Muscle of leg (tissue), 11 donors: ENCODE measurements around the gene FBLN5. TPM values are rescaled to one million over a fixed set of nuclear protein-coding genes. Genes with fewer than 3 reads are reported as not detected.

Experiments
- DNase-seq: peaks from one replicate; pipeline ENCODE4 v3.0.0; 2013
- H3K27ac ChIP-seq: one replicate; pipeline ENCODE4 v1.5.1; 2013; ENCODE audit warnings: mild to moderate bottlenecking, low read length, control low read depth
- H3K27me3 ChIP-seq: one replicate; pipeline ENCODE4 v1.6.1; 2013; ENCODE audit warnings: low read length; ENCODE audit not compliant: control insufficient read depth, insufficient read depth
- H3K36me3 ChIP-seq: one replicate; pipeline ENCODE4 v1.6.1; 2013; ENCODE audit warnings: low read length; ENCODE audit not compliant: control insufficient read depth, insufficient read depth
- H3K4me1 ChIP-seq: one replicate; pipeline ENCODE4 v1.6.1; 2013; ENCODE audit warnings: low read length; ENCODE audit not compliant: control insufficient read depth, insufficient read depth
- H3K4me3 ChIP-seq: one replicate; pipeline ENCODE4 v1.5.1; 2013; ENCODE audit warnings: low read length, control low read depth
- H3K9me3 ChIP-seq: replicated peaks from 2 replicates; pipeline ENCODE4 v1.6.1; 2013; ENCODE audit warnings: low read depth, low read length; ENCODE audit not compliant: control insufficient read depth
- WGBS: methylation state at CpG from one replicate; pipeline ENCODE4 v1.1.5; 2013; ENCODE audit warnings: missing lambda C conversion rate; ENCODE audit not compliant: insufficient coverage; 5-methylcytosine and 5-hydroxymethylcytosine counted together
- polyA plus RNA-seq, 8 donors: library from polyadenylated mRNA; unstranded; fragments of 120-200 nt; gene quantifications; one replicate each; pipeline versions ENCODE4 v1.2.1 to v1.2.3, GENCODE V29; 2013; ENCODE audit warnings: inconsistent platforms in 1 of 8, low replicate concordance in 1 of 8; ENCODE audit not compliant: insufficient read length in 8 of 8, insufficient read depth in 1 of 8
- total RNA-seq: library from RNA; stranded (reverse); fragments of 120-200 nt; gene quantifications from one replicate; pipeline ENCODE4 v1.2.4, GENCODE V29; 2013

The FBLN5 gene
- total and polyA plus RNA-seq, 9 donors: 31.5 to 128 (median 82.8) TPM

DNA sequence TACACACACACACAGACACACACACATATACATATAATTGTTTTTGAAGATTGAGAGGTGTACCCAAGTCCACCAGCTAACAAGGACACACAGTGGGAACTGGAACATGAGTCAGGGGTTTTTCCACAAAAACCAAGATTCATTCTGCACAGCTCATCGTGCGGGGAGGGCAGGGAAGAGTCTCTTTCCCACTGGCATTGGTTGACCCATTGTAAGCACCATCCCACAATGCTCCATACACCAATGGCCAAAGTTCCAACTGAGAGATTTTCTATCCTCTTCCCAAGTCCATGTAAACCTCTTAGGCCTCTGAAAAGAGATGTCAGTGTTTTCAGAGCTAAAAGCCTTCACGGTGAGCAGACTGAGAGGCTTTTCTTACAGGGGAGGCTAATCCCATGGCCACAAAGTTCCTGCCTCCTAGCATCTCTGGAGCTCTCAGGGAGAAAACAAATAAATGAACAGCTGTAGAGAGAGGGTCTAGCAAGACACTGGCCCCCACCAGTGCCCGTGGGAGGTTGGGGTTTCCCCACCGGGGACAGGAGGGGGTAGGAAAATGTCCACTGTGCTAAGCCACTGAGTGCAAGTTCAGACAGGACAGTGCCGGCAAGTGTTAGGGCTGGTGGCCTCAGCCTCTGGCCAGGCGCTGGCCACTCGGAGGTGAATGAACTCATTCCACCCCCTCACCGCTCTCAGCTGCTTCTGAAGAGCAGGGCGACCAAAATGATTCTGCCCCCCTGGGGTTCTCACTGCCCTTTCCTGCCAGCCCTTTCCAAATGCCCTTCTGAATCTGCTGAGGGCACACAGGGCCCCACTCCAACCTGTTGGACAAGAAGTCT lies 58.6 kb downstream of the FBLN5 start:
- Histone ChIP-seq H3K27ac (peak overlapping the region; percentile 80), H3K9me3 (no peaks in the 10 kb centered on the region), H3K36me3 (peaks cover 9% of the 10 kb centered on the region), H3K4me1 (peaks cover 61% of the 10 kb centered on the region), H3K27me3 (no peaks in the 10 kb centered on the region), H3K4me3 (no peak overlapping the region)
- WGBS: 74% methylated on average over 8 of the region's 10 CpGs
- DNase-seq: no peak

DNA sequence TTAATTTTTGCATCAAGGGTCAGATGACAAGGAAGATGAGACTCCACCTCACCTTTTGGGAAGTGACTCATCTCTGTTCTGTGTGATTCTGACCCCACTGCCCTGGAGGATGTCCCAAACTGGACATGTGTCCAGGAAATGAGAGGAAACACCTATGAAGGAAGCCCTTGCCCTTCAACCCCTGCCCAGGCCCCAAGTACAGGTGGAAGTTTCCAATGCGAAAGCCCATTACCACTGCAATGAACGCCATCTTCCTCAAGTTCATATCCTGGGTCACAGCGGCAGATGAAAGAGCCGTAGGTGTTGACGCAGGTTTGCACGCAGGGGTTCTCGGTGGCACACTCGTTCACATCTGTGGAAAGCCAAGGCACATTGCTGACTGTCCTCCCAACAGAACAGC lies 60.5 kb downstream of the FBLN5 start:
- no peak overlapping the region for H3K27ac ChIP-seq

DNA sequence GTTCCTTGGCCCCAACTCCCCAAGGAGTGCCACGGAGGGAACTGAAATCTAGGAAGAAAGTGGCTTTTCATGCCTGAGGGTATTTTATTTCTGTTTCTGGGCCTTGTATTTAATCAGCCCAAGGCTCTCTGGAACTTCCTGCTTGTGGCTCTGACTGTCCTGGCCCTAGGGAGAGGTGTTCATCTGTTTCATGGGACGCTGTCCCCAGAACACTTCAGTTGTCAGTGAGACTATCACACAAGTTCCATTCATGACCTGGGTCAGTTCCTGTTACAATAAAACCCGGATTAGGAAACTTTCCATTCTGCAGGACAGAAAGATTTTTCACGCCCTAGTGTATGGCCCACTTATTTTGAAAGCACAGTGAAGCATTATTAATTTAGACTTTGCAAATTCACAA lies 61.7 kb downstream of the FBLN5 start:
- H3K27ac ChIP-seq: peak overlapping the region; percentile 21
- peaks cover 14% of the 10 kb centered on the region for H3K36me3 ChIP-seq
- H3K27me3 ChIP-seq: no peaks in the 10 kb centered on the region
- WGBS: 50% methylated on average over 1 of the region's 4 CpGs
- DNase-seq: peak; percentile 67
- peaks cover 48% of the 10 kb centered on the region for H3K4me1 ChIP-seq
- H3K4me3 ChIP-seq: no peak overlapping the region
- H3K9me3 ChIP-seq: no peaks in the 10 kb centered on the region

More for the DNA sequence above, 60.5 kb downstream of the FBLN5 start:
- WGBS: 93% methylated on average over 7 of the region's 8 CpGs
- Histone ChIP-seq H3K4me3 (no peak overlapping the region), H3K36me3 (peaks cover 8% of the 10 kb centered on the region), H3K27me3 (no peaks in the 10 kb centered on the region), H3K9me3 (no peaks in the 10 kb centered on the region), H3K4me1 (peaks cover 59% of the 10 kb centered on the region)
- DNase-seq: no peak

DNA sequence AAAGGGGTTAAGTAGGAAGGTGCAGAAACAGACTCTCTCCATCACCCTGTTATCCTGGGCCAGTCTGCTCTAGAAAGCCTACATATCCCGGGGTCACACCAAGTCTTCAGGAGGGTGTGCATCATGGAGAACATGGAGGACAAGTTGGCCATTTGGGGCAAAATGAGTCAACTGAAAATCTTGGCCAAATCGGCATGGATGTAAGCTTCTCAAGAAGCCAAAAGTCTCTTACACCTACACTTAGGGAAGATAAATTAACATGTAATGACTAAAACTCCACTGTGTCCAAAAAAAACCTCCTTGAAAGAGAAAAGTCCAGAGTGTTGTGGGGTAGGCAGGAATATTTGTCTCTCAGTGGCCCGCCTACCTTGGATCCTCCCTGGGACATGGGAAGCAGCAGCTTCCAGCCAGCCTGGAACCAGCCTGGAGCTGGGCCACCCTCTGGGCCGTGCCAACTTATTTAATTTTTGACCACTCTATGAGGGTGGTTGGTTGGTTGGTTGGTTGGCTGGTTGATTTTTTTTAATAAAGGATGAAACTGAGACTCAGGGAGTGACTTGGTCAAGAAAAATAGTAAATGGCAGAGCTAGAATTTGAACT lies 62.3 kb downstream of the FBLN5 start:
- Histone ChIP-seq H3K36me3 (peaks cover 15% of the 10 kb centered on the region), H3K4me1 (peaks cover 43% of the 10 kb centered on the region), H3K27me3 (no peaks in the 10 kb centered on the region), H3K9me3 (no peaks in the 10 kb centered on the region), H3K4me3 (no peak overlapping the region), H3K27ac (peak overlapping the region; percentile 21)
- DNase-seq: no peak
- WGBS: 100% methylated on average over 1 of the region's 4 CpGs

DNA sequence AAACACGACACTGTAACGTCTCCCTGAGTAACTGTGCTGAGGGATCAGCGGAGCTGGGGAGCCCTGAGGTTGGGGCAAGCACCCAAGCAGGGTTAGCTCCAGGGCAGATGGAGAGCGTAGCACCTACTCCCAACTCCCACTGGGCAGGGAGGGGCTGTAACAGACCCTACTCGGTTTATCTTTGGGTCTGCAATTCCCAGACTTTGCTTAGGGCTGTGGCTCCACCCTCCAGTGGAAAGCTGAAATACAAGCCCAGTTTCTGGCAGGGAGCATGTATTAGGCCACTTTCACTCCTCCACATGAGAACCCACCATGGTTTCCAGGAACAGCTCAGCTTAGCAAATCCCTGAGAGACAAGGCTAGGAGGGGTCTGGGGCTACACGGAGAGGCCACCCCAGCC lies 62.8 kb downstream of the FBLN5 start:
- no peaks in the 10 kb centered on the region for H3K27me3 ChIP-seq
- WGBS: 41% methylated on average over 4 of the region's 6 CpGs
- DNase-seq: peak; percentile 70
- H3K27ac ChIP-seq: peak overlapping the region; percentile 44
- H3K4me3 ChIP-seq: no peak overlapping the region
- no peaks in the 10 kb centered on the region for H3K9me3 ChIP-seq
- peaks cover 20% of the 10 kb centered on the region for H3K36me3 ChIP-seq
- H3K4me1 ChIP-seq: peaks cover 37% of the 10 kb centered on the region

DNA sequence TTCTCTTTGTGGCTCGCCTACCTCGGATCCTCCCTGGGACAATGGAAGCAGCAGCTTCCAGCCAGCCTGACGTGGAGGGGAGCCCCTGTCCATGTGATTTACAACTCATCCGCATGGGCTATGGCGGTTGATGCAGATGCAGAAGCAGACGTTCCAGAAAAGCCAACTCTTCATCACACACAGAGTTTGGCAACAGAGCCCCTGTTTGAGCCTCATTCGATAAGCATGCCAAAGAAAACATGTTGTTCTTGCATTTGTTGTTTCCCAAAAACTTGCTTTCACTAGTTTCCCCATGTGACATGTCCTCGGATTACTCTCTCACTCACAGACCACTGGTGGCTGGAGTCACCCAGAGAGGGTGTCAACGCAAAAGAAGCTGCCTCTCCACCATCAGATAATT lies 63.7 kb downstream of the FBLN5 start:
- H3K27ac ChIP-seq: peak overlapping the region; percentile 2
- no peak overlapping the region for H3K4me3 ChIP-seq
- 39% methylated on average over 7 of the region's 9 CpGs for WGBS
- H3K4me1 ChIP-seq: peaks cover 28% of the 10 kb centered on the region
- H3K36me3 ChIP-seq: peaks cover 22% of the 10 kb centered on the region
- H3K9me3 ChIP-seq: no peaks in the 10 kb centered on the region
- H3K27me3 ChIP-seq: no peaks in the 10 kb centered on the region
- peak; percentile 91 for DNase-seq

DNA sequence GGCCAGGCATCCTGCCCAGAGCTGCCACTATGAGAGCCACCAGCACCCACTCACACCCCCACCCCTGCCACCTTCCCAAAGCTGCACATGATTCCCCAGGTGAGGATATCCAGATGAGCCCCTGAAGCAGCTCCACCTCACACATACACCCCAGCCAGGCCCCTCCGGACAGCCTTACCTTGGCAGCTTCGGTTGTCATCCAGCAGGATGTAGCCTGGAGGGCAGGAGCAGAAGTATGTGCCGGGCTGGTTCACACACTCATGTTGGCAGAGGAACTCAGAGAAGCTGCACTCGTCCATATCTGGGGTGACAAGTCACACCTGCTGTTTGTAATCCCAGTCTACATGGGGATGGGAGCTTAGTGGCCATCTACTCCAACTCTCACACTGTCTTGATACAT lies 64.7 kb downstream of the FBLN5 start:
- 50% methylated on average over 2 of the region's 4 CpGs for WGBS
- Histone ChIP-seq H3K9me3 (no peaks in the 10 kb centered on the region), H3K36me3 (peaks cover 23% of the 10 kb centered on the region), H3K27ac (peak overlapping the region; percentile 31), H3K4me3 (no peak overlapping the region), H3K4me1 (peaks cover 26% of the 10 kb centered on the region), H3K27me3 (no peaks in the 10 kb centered on the region)
- no peak for DNase-seq

DNA sequence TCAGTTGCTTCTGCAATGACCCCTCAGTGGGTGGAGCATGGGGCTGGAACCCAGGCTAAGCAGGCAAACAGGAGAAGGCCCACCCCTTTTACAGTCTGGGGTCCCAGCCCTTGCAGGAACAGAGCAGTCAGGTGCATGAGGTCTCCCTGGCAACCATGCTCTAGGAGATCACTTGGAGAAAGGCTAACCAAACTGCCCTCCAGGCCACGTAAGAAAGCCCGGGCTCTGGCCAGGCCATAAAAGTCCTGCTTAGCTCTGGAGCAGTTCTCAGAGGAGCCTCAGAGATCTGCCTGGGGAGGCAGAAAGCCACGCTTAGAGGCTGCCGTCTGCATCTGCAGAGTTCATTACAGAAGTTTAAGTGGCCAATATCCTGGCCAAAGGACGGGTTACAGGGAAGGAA lies 65.1 kb downstream of the FBLN5 start:
- H3K27me3 ChIP-seq: no peaks in the 10 kb centered on the region
- WGBS: 29% methylated on average over 5 of the region's 5 CpGs
- peaks cover 26% of the 10 kb centered on the region for H3K4me1 ChIP-seq
- no peak for DNase-seq
- no peak overlapping the region for H3K27ac ChIP-seq
- no peak overlapping the region for H3K4me3 ChIP-seq
- H3K9me3 ChIP-seq: no peaks in the 10 kb centered on the region
- H3K36me3 ChIP-seq: peaks cover 27% of the 10 kb centered on the region

DNA sequence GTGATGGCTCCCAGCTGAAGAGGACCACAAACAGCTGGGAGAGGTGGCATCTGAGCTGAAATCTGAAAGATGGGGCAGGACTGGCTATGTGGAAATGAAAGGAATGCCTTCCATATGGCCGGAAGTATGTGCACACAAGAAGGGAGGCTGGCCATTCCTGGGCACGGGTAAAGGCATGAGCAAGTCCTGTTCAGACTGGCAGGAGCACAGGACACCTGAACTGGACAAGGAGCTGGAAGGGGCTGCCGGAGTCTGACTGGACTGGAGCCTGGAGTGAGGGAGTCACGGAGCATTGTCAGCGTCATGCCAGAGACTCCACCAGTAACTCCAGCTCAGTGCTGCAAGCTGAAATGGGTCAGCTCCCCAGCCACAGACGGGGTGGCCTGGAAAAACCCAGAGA lies 68.3 kb downstream of the FBLN5 start:
- no peak overlapping the region for H3K27ac ChIP-seq
- 57% methylated on average over 5 of the region's 6 CpGs for WGBS
- peaks cover 40% of the 10 kb centered on the region for H3K36me3 ChIP-seq
- H3K4me3 ChIP-seq: no peak overlapping the region
- H3K4me1 ChIP-seq: peaks cover 16% of the 10 kb centered on the region
- H3K27me3 ChIP-seq: no peaks in the 10 kb centered on the region
- H3K9me3 ChIP-seq: no peaks in the 10 kb centered on the region
- DNase-seq: no peak

DNA sequence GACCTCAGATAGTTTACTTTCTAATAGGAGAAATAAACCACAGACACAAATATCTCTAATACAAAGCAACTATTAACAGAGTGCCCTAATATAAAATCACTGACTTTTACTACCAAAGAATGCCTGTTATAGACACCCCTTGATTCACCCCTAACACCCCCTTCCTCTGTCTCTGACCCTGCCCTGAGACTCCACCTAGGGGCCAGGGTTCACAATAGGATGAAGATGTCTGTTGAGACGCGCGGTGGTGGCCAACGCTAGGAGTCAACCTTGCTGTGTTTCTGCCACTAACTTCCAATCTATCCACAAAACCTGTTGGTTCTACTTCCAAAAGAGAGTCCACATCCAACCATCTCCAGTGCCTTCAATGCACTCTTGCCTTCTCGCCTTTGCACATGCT lies 69.2 kb downstream of the FBLN5 start:
- no peak overlapping the region for H3K4me3 ChIP-seq
- H3K9me3 ChIP-seq: no peaks in the 10 kb centered on the region
- H3K36me3 ChIP-seq: peaks cover 44% of the 10 kb centered on the region
- H3K27me3 ChIP-seq: no peaks in the 10 kb centered on the region
- H3K27ac ChIP-seq: no peak overlapping the region
- WGBS: 92% methylated on average over 5 of the region's 5 CpGs
- H3K4me1 ChIP-seq: peaks cover 21% of the 10 kb centered on the region
- no peak for DNase-seq
